Measurements from ENCODE around the gene NBPF1.
"Not testable (repeated sequence)": the region's sequence is repeated elsewhere in the genome, so short reads cannot be mapped to it uniquely, and the experiment has no call there.

Gene NBPF1

GRCh38 chr1:16625497-16626408 lies 12.4 kb upstream of the NBPF1 start:
- no peak for DNase-seq
- Histone ChIP-seq H3K4me1 (no peaks in the 10 kb centered on the region), H3K4me3 (ENCODE audit: low read depth, low read length) (no peak overlapping the region), H3K9me3 (no peaks in the 10 kb centered on the region), H3K36me3 (peaks cover 8% of the 10 kb centered on the region), H3K27me3 (no peaks in the 10 kb centered on the region)
- TF ChIP-seq CTCF (IDR thresholded peaks at IDR 0.05; ENCODE audit: low read depth, low read length), result no peak

- H3K4me1 ChIP-seq; H3K27me3 ChIP-seq; H3K4me3 ChIP-seq (ENCODE audit: low read depth, low read length); H3K9me3 ChIP-seq; H3K36me3 ChIP-seq: not testable (repeated sequence)
- DNase-seq, result peak; percentile 87
Measured at GRCh38 chr1:16623812-16624719, 10.7 kb upstream of the NBPF1 start.

GRCh38 chr1:16623337-16623736 lies 10.0 kb upstream of the NBPF1 start:
- not testable (repeated sequence) for H3K36me3 ChIP-seq; H3K27me3 ChIP-seq; H3K4me1 ChIP-seq; H3K9me3 ChIP-seq; H3K4me3 ChIP-seq (ENCODE audit: low read depth, low read length); DNase-seq

- H3K36me3 ChIP-seq; H3K27me3 ChIP-seq; DNase-seq; H3K4me3 ChIP-seq (ENCODE audit: low read depth, low read length); H3K4me1 ChIP-seq; H3K9me3 ChIP-seq: not testable (repeated sequence)
Measured at GRCh38 chr1:16621681-16622315, 8.4 kb upstream of the NBPF1 start.

GRCh38 chr1:16621300-16621658 lies 7.9 kb upstream of the NBPF1 start:
- Histone ChIP-seq H3K4me3 (ENCODE audit: low read depth, low read length) (no peak overlapping the region), H3K9me3 (no peaks in the 10 kb centered on the region), H3K27me3 (no peaks in the 10 kb centered on the region), H3K4me1 (no peaks in the 10 kb centered on the region), H3K36me3 (no peaks in the 10 kb centered on the region; the same call in 1 of the 2 replicates)
- TF ChIP-seq CTCF (IDR thresholded peaks at IDR 0.05; ENCODE audit: low read depth, low read length), result no peak
- no peak for DNase-seq

GRCh38 chr1:16619803-16620501 lies 6.6 kb upstream of the NBPF1 start:
- not testable (repeated sequence) for H3K9me3 ChIP-seq; H3K4me3 ChIP-seq (ENCODE audit: low read depth, low read length); H3K4me1 ChIP-seq; H3K27me3 ChIP-seq; DNase-seq; H3K36me3 ChIP-seq

- no peaks in the 10 kb centered on the region for H3K9me3 ChIP-seq
- no peaks in the 10 kb centered on the region for H3K27me3 ChIP-seq
- no peak for DNase-seq
- H3K4me3 ChIP-seq (ENCODE audit: low read depth, low read length), result no peak overlapping the region
- H3K36me3 ChIP-seq, result no peaks in the 10 kb centered on the region
- TF ChIP-seq CTCF (IDR thresholded peaks at IDR 0.05; ENCODE audit: low read depth, low read length), result no peak
- no peaks in the 10 kb centered on the region for H3K4me1 ChIP-seq
Measured at GRCh38 chr1:16618719-16619118, 5.4 kb upstream of the NBPF1 start.

Data from BE2C (cell line).